PC-3 (cell line): Measurements from ENCODE around the gene YPEL2.

Experiments used
- EZH2 ChIP-seq: fragments of 300-600 bp; sonication (generic); IDR thresholded peaks from one replicate; pipeline ENCODE4 v1.6.1; 2017; ENCODE audit warnings: antibody characterized with exemption, mild to moderate bottlenecking, low read length; ENCODE audit not compliant: unreplicated experiment
- TF ChIP-seq, protein P1 (sequence below): fragments of 300-600 bp; sonication (generic); conservative IDR thresholded peaks from 2 replicates; pipeline ENCODE4 v1.5.1; 2017; ENCODE audit warnings: antibody characterized with exemption, low read depth, mild to moderate bottlenecking, low read length

DNA sequence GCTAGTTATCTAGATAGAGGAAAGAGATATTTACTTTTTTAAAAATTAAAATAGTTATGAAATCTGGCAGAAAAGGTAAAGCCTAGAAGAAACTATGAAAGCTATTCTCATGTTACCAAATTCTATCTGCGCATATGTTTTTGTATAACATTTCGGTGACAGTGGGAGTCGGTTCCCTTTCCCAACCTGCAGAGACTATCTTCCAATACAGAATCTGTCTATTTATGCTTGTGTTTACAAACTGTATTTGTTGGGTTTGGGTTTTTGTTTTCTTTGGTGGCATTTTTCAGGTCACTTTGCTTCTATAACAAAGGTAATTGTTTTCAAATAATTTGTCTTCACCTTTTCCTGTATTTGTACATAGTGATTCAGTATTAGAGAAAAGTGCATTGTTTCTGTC is 69.8 kb downstream of the YPEL2 start:
- TF ChIP-seq EZH2 = no peak
- TF ChIP-seq, protein P1, sequence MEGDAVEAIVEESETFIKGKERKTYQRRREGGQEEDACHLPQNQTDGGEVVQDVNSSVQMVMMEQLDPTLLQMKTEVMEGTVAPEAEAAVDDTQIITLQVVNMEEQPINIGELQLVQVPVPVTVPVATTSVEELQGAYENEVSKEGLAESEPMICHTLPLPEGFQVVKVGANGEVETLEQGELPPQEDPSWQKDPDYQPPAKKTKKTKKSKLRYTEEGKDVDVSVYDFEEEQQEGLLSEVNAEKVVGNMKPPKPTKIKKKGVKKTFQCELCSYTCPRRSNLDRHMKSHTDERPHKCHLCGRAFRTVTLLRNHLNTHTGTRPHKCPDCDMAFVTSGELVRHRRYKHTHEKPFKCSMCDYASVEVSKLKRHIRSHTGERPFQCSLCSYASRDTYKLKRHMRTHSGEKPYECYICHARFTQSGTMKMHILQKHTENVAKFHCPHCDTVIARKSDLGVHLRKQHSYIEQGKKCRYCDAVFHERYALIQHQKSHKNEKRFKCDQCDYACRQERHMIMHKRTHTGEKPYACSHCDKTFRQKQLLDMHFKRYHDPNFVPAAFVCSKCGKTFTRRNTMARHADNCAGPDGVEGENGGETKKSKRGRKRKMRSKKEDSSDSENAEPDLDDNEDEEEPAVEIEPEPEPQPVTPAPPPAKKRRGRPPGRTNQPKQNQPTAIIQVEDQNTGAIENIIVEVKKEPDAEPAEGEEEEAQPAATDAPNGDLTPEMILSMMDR = no peak
